Osteoblast (primary cell): ENCODE data around the gene ARHGAP18. TPM values are rescaled to one million over a fixed set of nuclear protein-coding genes. Genes with fewer than 3 reads are reported as not detected.

ENCODE experiments used
- DNase-seq: peaks from one replicate; pipeline ENCODE4 v3.0.0; 2011; ENCODE audit warnings: low spot score, mixed read lengths; ENCODE audit not compliant: insufficient read length; ENCODE audit errors: missing footprints
- H2AFZ ChIP-seq: 2 replicates; pipeline ENCODE4 v1.6.0; 2011; ENCODE audit warnings: mild to moderate bottlenecking, low read length
- H3K27ac ChIP-seq: 2 replicates; pipeline ENCODE4 v1.5.1; 2011; ENCODE audit warnings: mild to moderate bottlenecking, low read depth, low read length, moderate library complexity
- H3K27me3 ChIP-seq: 2 replicates; pipeline ENCODE4 v1.6.0; 2012; ENCODE audit warnings: mild to moderate bottlenecking, control low read depth, inconsistent platforms, low read length, moderate library complexity; ENCODE audit not compliant: insufficient read depth
- H3K36me3 ChIP-seq: 2 replicates; pipeline ENCODE4 v1.5.1; 2011; ENCODE audit warnings: mild to moderate bottlenecking, low read length, control low read depth, moderate library complexity; ENCODE audit not compliant: insufficient read depth
- H3K4me1 ChIP-seq: 2 replicates; pipeline ENCODE4 v1.5.1; 2011; ENCODE audit warnings: mild to moderate bottlenecking, low read length, control low read depth, moderate library complexity; ENCODE audit not compliant: insufficient read depth
- H3K4me2 ChIP-seq: 2 replicates; pipeline ENCODE4 v1.6.0; 2011; ENCODE audit warnings: mild to moderate bottlenecking, low read length; ENCODE audit not compliant: insufficient read depth
- H3K4me3 ChIP-seq: fragments of 200-600 bp; sonication (generic); 3 replicates; pipeline ENCODE4 v1.5.1; 2012; ENCODE audit warnings: mild to moderate bottlenecking, low read length, inconsistent platforms; ENCODE audit not compliant: insufficient read depth
- H3K79me2 ChIP-seq: 2 replicates; pipeline ENCODE4 v1.6.0; 2012; ENCODE audit warnings: mild to moderate bottlenecking, low read length, control low read depth, inconsistent platforms; ENCODE audit not compliant: insufficient read depth
- H3K9me3 ChIP-seq: 2 replicates; pipeline ENCODE4 v1.5.1; 2011; ENCODE audit warnings: low read depth, low read length, control low read depth
- H4K20me1 ChIP-seq: 2 replicates; pipeline ENCODE4 v1.6.0; 2012; ENCODE audit warnings: mild to moderate bottlenecking, low read length, control low read depth; ENCODE audit not compliant: insufficient read depth
- CTCF ChIP-seq: IDR thresholded peaks from 2 replicates; pipeline ENCODE4 v1.5.1; 2011; ENCODE audit warnings: mild to moderate bottlenecking, low read depth, low read length, moderate library complexity; ENCODE audit errors: extremely low read depth
- total RNA-seq: library from RNA; depleted of rRNA; stranded (reverse); fragments of >200 nt; gene quantifications from 2 replicates; pipeline ENCODE4 v1.2.3, GENCODE V29; 2012

ARHGAP18 gene
- total RNA-seq, 1 donor, result 21.0 TPM

GRCh38 chr6:129620234-129620610, 89.8 kb downstream of the ARHGAP18 start:
- no peaks in the 10 kb centered on the region for H3K9me3 ChIP-seq
- no peak overlapping the region for H3K27ac ChIP-seq
- no peak overlapping the region for H2AFZ ChIP-seq
- no peaks in the 10 kb centered on the region for H4K20me1 ChIP-seq
- H3K79me2 ChIP-seq, result peaks cover 2% of the 10 kb centered on the region
- no peak for DNase-seq
- peaks cover 25% of the 10 kb centered on the region for H3K36me3 ChIP-seq
- H3K4me3 ChIP-seq, result no peak overlapping the region
- no peaks in the 10 kb centered on the region for H3K4me1 ChIP-seq
- H3K4me2 ChIP-seq, result no peak overlapping the region
- no peak for TF ChIP-seq CTCF
- no peaks in the 10 kb centered on the region for H3K27me3 ChIP-seq

GRCh38 chr6:129619579-129620233, 90.3 kb downstream of the ARHGAP18 start:
- H3K79me2 ChIP-seq, result peaks cover 2% of the 10 kb centered on the region
- no peaks in the 10 kb centered on the region for H3K9me3 ChIP-seq
- no peaks in the 10 kb centered on the region for H3K4me1 ChIP-seq
- H2AFZ ChIP-seq, result no peak overlapping the region
- H4K20me1 ChIP-seq, result no peaks in the 10 kb centered on the region
- no peak overlapping the region for H3K4me3 ChIP-seq
- H3K4me2 ChIP-seq, result no peak overlapping the region
- no peaks in the 10 kb centered on the region for H3K27me3 ChIP-seq
- TF ChIP-seq CTCF, result no peak
- peak; percentile 58 for DNase-seq
- H3K36me3 ChIP-seq, result peaks cover 30% of the 10 kb centered on the region
- no peak overlapping the region for H3K27ac ChIP-seq

GRCh38 chr6:129617986-129618385, 92.0 kb downstream of the ARHGAP18 start:
- H3K79me2 ChIP-seq, result peaks cover 2% of the 10 kb centered on the region
- no peak for TF ChIP-seq CTCF
- no peak overlapping the region for H3K4me2 ChIP-seq
- no peak for DNase-seq
- H3K27ac ChIP-seq, result peak overlapping the region; percentile 6
- no peaks in the 10 kb centered on the region for H3K9me3 ChIP-seq
- no peaks in the 10 kb centered on the region for H4K20me1 ChIP-seq
- H3K27me3 ChIP-seq, result no peaks in the 10 kb centered on the region
- H2AFZ ChIP-seq, result no peak overlapping the region
- no peak overlapping the region for H3K4me3 ChIP-seq
- peaks cover 35% of the 10 kb centered on the region for H3K36me3 ChIP-seq
- no peaks in the 10 kb centered on the region for H3K4me1 ChIP-seq

- TF ChIP-seq CTCF, result no peak
- H2AFZ ChIP-seq, result no peak overlapping the region
These were observed 94.5 kb downstream of the ARHGAP18 start for GRCh38 chr6:129615496-129615895.

More at GRCh38 chr6:129615496-129615895, 94.5 kb downstream of the ARHGAP18 start:
- Histone ChIP-seq H3K4me3 (no peak overlapping the region), H3K27me3 (no peaks in the 10 kb centered on the region), H3K4me2 (no peak overlapping the region), H3K4me1 (no peaks in the 10 kb centered on the region), H3K9me3 (no peaks in the 10 kb centered on the region), H4K20me1 (no peaks in the 10 kb centered on the region), H3K36me3 (peaks cover 45% of the 10 kb centered on the region), H3K27ac (no peak overlapping the region), H3K79me2 (peaks cover 2% of the 10 kb centered on the region)
- no peak for DNase-seq
